ENCODE results near the gene FGF2.

DNA sequence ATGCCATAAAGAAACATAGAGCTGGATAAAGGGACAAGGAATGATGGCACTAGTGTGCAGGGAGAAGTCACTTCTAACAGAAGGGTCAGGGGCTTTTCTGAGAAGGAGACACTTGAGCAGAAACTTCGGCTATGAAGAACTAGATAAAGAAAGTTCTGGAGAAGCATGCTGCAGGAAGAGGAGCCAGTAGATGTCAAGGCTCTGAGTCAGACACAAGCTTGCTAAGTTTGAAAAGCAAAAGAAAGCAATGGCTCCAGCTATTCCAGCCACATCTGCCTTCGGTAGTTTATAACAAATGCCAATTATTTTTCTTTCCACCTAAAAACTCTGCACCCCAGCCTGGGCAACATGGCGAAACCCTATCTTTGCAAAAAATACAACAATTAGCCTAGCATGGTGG, 88.3 kb downstream of the FGF2 start:
- no peak for TF ChIP-seq POLR2A (IDR thresholded peaks at IDR 0.05; ENCODE audit: low read depth)
- TF ChIP-seq, protein P1, sequence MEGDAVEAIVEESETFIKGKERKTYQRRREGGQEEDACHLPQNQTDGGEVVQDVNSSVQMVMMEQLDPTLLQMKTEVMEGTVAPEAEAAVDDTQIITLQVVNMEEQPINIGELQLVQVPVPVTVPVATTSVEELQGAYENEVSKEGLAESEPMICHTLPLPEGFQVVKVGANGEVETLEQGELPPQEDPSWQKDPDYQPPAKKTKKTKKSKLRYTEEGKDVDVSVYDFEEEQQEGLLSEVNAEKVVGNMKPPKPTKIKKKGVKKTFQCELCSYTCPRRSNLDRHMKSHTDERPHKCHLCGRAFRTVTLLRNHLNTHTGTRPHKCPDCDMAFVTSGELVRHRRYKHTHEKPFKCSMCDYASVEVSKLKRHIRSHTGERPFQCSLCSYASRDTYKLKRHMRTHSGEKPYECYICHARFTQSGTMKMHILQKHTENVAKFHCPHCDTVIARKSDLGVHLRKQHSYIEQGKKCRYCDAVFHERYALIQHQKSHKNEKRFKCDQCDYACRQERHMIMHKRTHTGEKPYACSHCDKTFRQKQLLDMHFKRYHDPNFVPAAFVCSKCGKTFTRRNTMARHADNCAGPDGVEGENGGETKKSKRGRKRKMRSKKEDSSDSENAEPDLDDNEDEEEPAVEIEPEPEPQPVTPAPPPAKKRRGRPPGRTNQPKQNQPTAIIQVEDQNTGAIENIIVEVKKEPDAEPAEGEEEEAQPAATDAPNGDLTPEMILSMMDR (IDR thresholded peaks at IDR 0.05): no peak
